ENCODE results near the gene SCRN2. TPM values are rescaled to one million over a fixed set of nuclear protein-coding genes. Genes with fewer than 3 reads are reported as not detected.

SCRN2 gene
- total RNA-seq, 1 donor from 2014 or later: 30.5 TPM

GRCh38 chr17:47820033-47820789 is 20.9 kb downstream of the SCRN2 start:
- Histone ChIP-seq H3K36me3 (peaks cover 53% of the 10 kb centered on the region), H3K27me3 (no peaks in the 10 kb centered on the region), H3K9me3 (no peaks in the 10 kb centered on the region), H3K4me1 (peaks cover 18% of the 10 kb centered on the region), H3K27ac (peak overlapping the region; percentile 24), H3K4me3 (no peak overlapping the region)
- ATAC-seq (peak; percentile 57), DNase-seq (no peak)
- intact Hi-C loops (cut with DNase I): no loop called here
- TF ChIP-seq CTCF (IDR thresholded peaks at IDR 0.05): no peak

DNA sequence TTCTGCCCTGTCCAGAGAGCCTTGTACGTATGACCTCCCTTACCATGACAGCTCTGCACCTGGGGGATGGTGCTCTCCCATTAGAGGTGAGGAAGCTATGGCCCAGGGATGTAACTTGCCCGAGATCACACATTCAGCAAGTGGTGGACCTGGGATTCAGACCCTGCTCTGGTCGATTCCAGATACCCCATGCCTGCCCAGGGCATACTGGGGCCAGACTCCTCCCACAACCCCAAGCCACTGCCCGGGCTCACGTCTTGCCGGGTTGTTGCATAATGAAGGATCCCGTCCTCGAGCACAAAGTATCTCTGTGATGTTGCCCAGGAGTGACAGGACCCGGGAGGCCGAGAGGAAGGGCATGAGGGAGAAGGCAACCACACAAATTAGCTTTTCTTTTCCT is 21.6 kb downstream of the SCRN2 start:
- no peak overlapping the region for H3K4me3 ChIP-seq
- peaks cover 55% of the 10 kb centered on the region for H3K36me3 ChIP-seq
- no peak overlapping the region for H3K27ac ChIP-seq

GRCh38 chr17:47818002-47818695 is 22.9 kb downstream of the SCRN2 start:
- peak; percentile 48 for DNase-seq
- ATAC-seq: no peak
- Histone ChIP-seq H3K27ac (no peak overlapping the region), H3K9me3 (no peaks in the 10 kb centered on the region), H3K36me3 (peaks cover 52% of the 10 kb centered on the region), H3K27me3 (no peaks in the 10 kb centered on the region), H3K4me1 (peaks cover 18% of the 10 kb centered on the region), H3K4me3 (no peak overlapping the region)
- no peak for TF ChIP-seq CTCF (IDR thresholded peaks at IDR 0.05)
- intact Hi-C loops (cut with DNase I): no loop called here

More for the DNA sequence above, 21.6 kb downstream of the SCRN2 start:
- Histone ChIP-seq H3K27me3 (no peaks in the 10 kb centered on the region), H3K4me1 (peaks cover 18% of the 10 kb centered on the region), H3K9me3 (no peaks in the 10 kb centered on the region)
- ATAC-seq: no peak
- no peak for TF ChIP-seq CTCF (IDR thresholded peaks at IDR 0.05)
- intact Hi-C loops (cut with DNase I): no loop called here
- DNase-seq: no peak

- no peaks in the 10 kb centered on the region for H3K27me3 ChIP-seq
Measured at GRCh38 chr17:47816947-47817346, 24.1 kb downstream of the SCRN2 start.

GRCh38 chr17:47816111-47816735 is 24.9 kb downstream of the SCRN2 start:
- Histone ChIP-seq H3K36me3 (peaks cover 59% of the 10 kb centered on the region), H3K4me1 (peaks cover 9% of the 10 kb centered on the region), H3K27ac (no peak overlapping the region), H3K4me3 (no peak overlapping the region), H3K27me3 (no peaks in the 10 kb centered on the region), H3K9me3 (no peaks in the 10 kb centered on the region)
- no peak for TF ChIP-seq CTCF (IDR thresholded peaks at IDR 0.05)
- intact Hi-C loops (cut with DNase I): no loop called here
- no peak for ATAC-seq
- DNase-seq: peak; percentile 57

More at GRCh38 chr17:47816947-47817346, 24.1 kb downstream of the SCRN2 start:
- H3K9me3 ChIP-seq: no peaks in the 10 kb centered on the region
- intact Hi-C loops (cut with DNase I): no loop called here
- ATAC-seq (no peak), DNase-seq (peak; percentile 41)
- no peak overlapping the region for H3K27ac ChIP-seq
- H3K36me3 ChIP-seq: peaks cover 59% of the 10 kb centered on the region
- H3K4me3 ChIP-seq: no peak overlapping the region
- H3K4me1 ChIP-seq: peaks cover 12% of the 10 kb centered on the region
- no peak for TF ChIP-seq CTCF (IDR thresholded peaks at IDR 0.05)
